Activated naive CD4-positive, alpha-beta T cell treated with anti-CD3 and anti-CD28 coated beads for 36 hours (primary cell): Measurements from ENCODE around the gene RANGAP1. TPM values are rescaled to one million over a fixed set of nuclear protein-coding genes. Genes with fewer than 3 reads are reported as not detected.

Experiments used
- CTCF ChIA-PET: fragments of 350-600 bp; sonication (Branson Sonifier 250); formaldehyde crosslinking; loops from one replicate; lab custom pipeline; 2021; ENCODE audit warnings: antibody characterized with exemption; lab: Charles Lee
- DNase-seq: peaks from one replicate; pipeline ENCODE4 v3.0.0-alpha.2; 2020
- H3K27ac Mint-ChIP-seq: one replicate; pipeline ENCODE4 v1.8.0; 2021; ENCODE audit warnings: mild to moderate bottlenecking, mixed read lengths
- H3K27me3 Mint-ChIP-seq: one replicate; pipeline ENCODE4 v1.8.0; 2021; ENCODE audit warnings: low read depth, mixed read lengths
- H3K36me3 Mint-ChIP-seq: one replicate; pipeline ENCODE4 v1.8.0; 2021; ENCODE audit warnings: low read depth, mixed read lengths
- H3K4me1 Mint-ChIP-seq: one replicate; pipeline ENCODE4 v1.8.0; 2021; ENCODE audit warnings: low read depth, mixed read lengths
- H3K4me3 Mint-ChIP-seq: one replicate; pipeline ENCODE4 v1.8.0; 2021; ENCODE audit warnings: mild to moderate bottlenecking, moderate library complexity, mixed read lengths
- H3K9me3 Mint-ChIP-seq: one replicate; pipeline ENCODE4 v1.8.0; 2021; ENCODE audit warnings: mixed read lengths
- intact Hi-C: fragments of 100-400 bp; cut with micrococcal nuclease; formaldehyde crosslinking; loops from one replicate; pipeline ENCODE4 v1.15.1; 2023
- total RNA-seq, 2 experiments: library from RNA; stranded (reverse); gene quantifications; one replicate each; pipeline ENCODE4 v1.2.3, GENCODE V29; 2021

Gene RANGAP1
- 100 to 1,000 TPM; 173 to 174 TPM for total RNA-seq

GRCh38 chr22:41285820-41286638 lies at the start of gene RANGAP1:
Gene RANGAP1 (minus strand): TSS chr22:41286187. CDS start chr22:41281044, 5,143 bp downstream.
- H3K27me3 Mint-ChIP-seq = no peaks in the 10 kb centered on the region
- CTCF ChIA-PET = interaction anchor here (1.2 kb wide), 1 partner anchor 15 kb away, joined by 3 read pairs; the partner anchor contains the start of gene ZC3H7B
- peak; percentile 99 for DNase-seq

GRCh38 chr22:41334951-41335635 lies 49.1 kb upstream of the RANGAP1 start:
- Mint-ChIP-seq H3K4me3 (no peak overlapping the region), H3K4me1 (peaks cover 11% of the 10 kb centered on the region), H3K27me3 (no peaks in the 10 kb centered on the region), H3K9me3 (no peaks in the 10 kb centered on the region), H3K36me3 (peaks cover 9% of the 10 kb centered on the region), H3K27ac (no peak overlapping the region)
- intact Hi-C loops = no loop called here
- DNase-seq = no peak
- CTCF ChIA-PET = no interaction called here

More at GRCh38 chr22:41285820-41286638, at the start of gene RANGAP1:
- intact Hi-C loops = loop anchor here (1.0 to 10.0 kb wide), 16 partner anchors 15 to 1751 kb away; partner anchors contain the start of genes ACO2, DESI1, L3MBTL2 and PMM1
- peaks cover 37% of the 10 kb centered on the region for H3K4me1 Mint-ChIP-seq
- peak within 1 kb of the TSS; percentile 100 for H3K27ac Mint-ChIP-seq
- peak within 1 kb of the TSS; percentile 98 for H3K4me3 Mint-ChIP-seq
- peaks cover 28% of the 10 kb centered on the region for H3K36me3 Mint-ChIP-seq
- no peaks in the 10 kb centered on the region for H3K9me3 Mint-ChIP-seq

GRCh38 chr22:41334215-41334614 lies 48.2 kb upstream of the RANGAP1 start:
- no peaks in the 10 kb centered on the region for H3K9me3 Mint-ChIP-seq
- no peak overlapping the region for H3K27ac Mint-ChIP-seq
- CTCF ChIA-PET = no interaction called here
- DNase-seq = no peak
- H3K4me1 Mint-ChIP-seq = peaks cover 11% of the 10 kb centered on the region
- intact Hi-C loops = no loop called here
- no peak overlapping the region for H3K4me3 Mint-ChIP-seq
- no peaks in the 10 kb centered on the region for H3K27me3 Mint-ChIP-seq
- peaks cover 12% of the 10 kb centered on the region for H3K36me3 Mint-ChIP-seq

GRCh38 chr22:41333806-41334205 lies 47.8 kb upstream of the RANGAP1 start:
- H3K36me3 Mint-ChIP-seq = peaks cover 12% of the 10 kb centered on the region
- intact Hi-C loops = no loop called here
- H3K27ac Mint-ChIP-seq = no peak overlapping the region
- H3K27me3 Mint-ChIP-seq = no peaks in the 10 kb centered on the region
- H3K9me3 Mint-ChIP-seq = no peaks in the 10 kb centered on the region
- CTCF ChIA-PET = no interaction called here
- DNase-seq = no peak
- no peak overlapping the region for H3K4me3 Mint-ChIP-seq
- H3K4me1 Mint-ChIP-seq = peaks cover 11% of the 10 kb centered on the region

GRCh38 chr22:41332217-41332939 lies 46.4 kb upstream of the RANGAP1 start:
- Mint-ChIP-seq H3K4me3 (no peak overlapping the region), H3K27me3 (no peaks in the 10 kb centered on the region), H3K9me3 (no peaks in the 10 kb centered on the region), H3K4me1 (peaks cover 11% of the 10 kb centered on the region), H3K36me3 (peaks cover 17% of the 10 kb centered on the region), H3K27ac (no peak overlapping the region)
- no peak for DNase-seq
- intact Hi-C loops = no loop called here
- CTCF ChIA-PET = no interaction called here

GRCh38 chr22:41330169-41330568 lies 44.2 kb upstream of the RANGAP1 start:
- Mint-ChIP-seq H3K9me3 (no peaks in the 10 kb centered on the region), H3K4me3 (no peak overlapping the region), H3K4me1 (peaks cover 3% of the 10 kb centered on the region), H3K27ac (no peak overlapping the region), H3K27me3 (no peaks in the 10 kb centered on the region), H3K36me3 (peaks cover 23% of the 10 kb centered on the region)
- DNase-seq = no peak
- CTCF ChIA-PET = no interaction called here
- intact Hi-C loops = no loop called here

- H3K4me1 Mint-ChIP-seq = no peaks in the 10 kb centered on the region
- H3K4me3 Mint-ChIP-seq = no peak overlapping the region
- DNase-seq = no peak
- no peaks in the 10 kb centered on the region for H3K27me3 Mint-ChIP-seq
- no peaks in the 10 kb centered on the region for H3K9me3 Mint-ChIP-seq
- CTCF ChIA-PET = no interaction called here
- intact Hi-C loops = no loop called here
- H3K27ac Mint-ChIP-seq = no peak overlapping the region
- peaks cover 24% of the 10 kb centered on the region for H3K36me3 Mint-ChIP-seq
Measured at GRCh38 chr22:41327124-41327523, 41.1 kb upstream of the RANGAP1 start.

- DNase-seq = no peak
- no peaks in the 10 kb centered on the region for H3K9me3 Mint-ChIP-seq
- no peak overlapping the region for H3K4me3 Mint-ChIP-seq
- H3K36me3 Mint-ChIP-seq = peaks cover 22% of the 10 kb centered on the region
- intact Hi-C loops = no loop called here
- no peak overlapping the region for H3K27ac Mint-ChIP-seq
- CTCF ChIA-PET = no interaction called here
- H3K4me1 Mint-ChIP-seq = no peaks in the 10 kb centered on the region
- no peaks in the 10 kb centered on the region for H3K27me3 Mint-ChIP-seq
Measured at GRCh38 chr22:41324821-41325528, 39.0 kb upstream of the RANGAP1 start.

GRCh38 chr22:41320416-41321240 lies 34.6 kb upstream of the RANGAP1 start:
- Mint-ChIP-seq H3K27me3 (no peaks in the 10 kb centered on the region), H3K36me3 (peaks cover 15% of the 10 kb centered on the region), H3K27ac (no peak overlapping the region), H3K9me3 (no peaks in the 10 kb centered on the region), H3K4me3 (no peak overlapping the region), H3K4me1 (peaks cover 5% of the 10 kb centered on the region)
- DNase-seq = no peak
- intact Hi-C loops = no loop called here
- CTCF ChIA-PET = no interaction called here

- CTCF ChIA-PET = interaction anchor here (0.9 kb wide), 1 partner anchor 51 kb away, joined by 4 read pairs; no protein-coding TSS in a partner anchor
- intact Hi-C loops = no loop called here
- Mint-ChIP-seq H3K27ac (no peak overlapping the region), H3K36me3 (peaks cover 7% of the 10 kb centered on the region), H3K4me1 (peaks cover 13% of the 10 kb centered on the region), H3K27me3 (no peaks in the 10 kb centered on the region), H3K4me3 (no peak overlapping the region), H3K9me3 (no peaks in the 10 kb centered on the region)
- DNase-seq = no peak
Measured at GRCh38 chr22:41315586-41315985, 29.6 kb upstream of the RANGAP1 start.

GRCh38 chr22:41314821-41315220 lies 28.8 kb upstream of the RANGAP1 start:
- CTCF ChIA-PET = no interaction called here
- Mint-ChIP-seq H3K4me3 (no peak overlapping the region), H3K36me3 (peaks cover 4% of the 10 kb centered on the region), H3K27ac (no peak overlapping the region), H3K9me3 (no peaks in the 10 kb centered on the region), H3K4me1 (peaks cover 13% of the 10 kb centered on the region), H3K27me3 (no peaks in the 10 kb centered on the region)
- intact Hi-C loops = no loop called here
- DNase-seq = no peak
